HCEC 1CT (cell line): Measurements from ENCODE around the gene RASD2.

Source experiments
- DNase-seq: peaks from one replicate; pipeline ENCODE4 v3.0.0-alpha.2; 2017

Gene RASD2

DNA sequence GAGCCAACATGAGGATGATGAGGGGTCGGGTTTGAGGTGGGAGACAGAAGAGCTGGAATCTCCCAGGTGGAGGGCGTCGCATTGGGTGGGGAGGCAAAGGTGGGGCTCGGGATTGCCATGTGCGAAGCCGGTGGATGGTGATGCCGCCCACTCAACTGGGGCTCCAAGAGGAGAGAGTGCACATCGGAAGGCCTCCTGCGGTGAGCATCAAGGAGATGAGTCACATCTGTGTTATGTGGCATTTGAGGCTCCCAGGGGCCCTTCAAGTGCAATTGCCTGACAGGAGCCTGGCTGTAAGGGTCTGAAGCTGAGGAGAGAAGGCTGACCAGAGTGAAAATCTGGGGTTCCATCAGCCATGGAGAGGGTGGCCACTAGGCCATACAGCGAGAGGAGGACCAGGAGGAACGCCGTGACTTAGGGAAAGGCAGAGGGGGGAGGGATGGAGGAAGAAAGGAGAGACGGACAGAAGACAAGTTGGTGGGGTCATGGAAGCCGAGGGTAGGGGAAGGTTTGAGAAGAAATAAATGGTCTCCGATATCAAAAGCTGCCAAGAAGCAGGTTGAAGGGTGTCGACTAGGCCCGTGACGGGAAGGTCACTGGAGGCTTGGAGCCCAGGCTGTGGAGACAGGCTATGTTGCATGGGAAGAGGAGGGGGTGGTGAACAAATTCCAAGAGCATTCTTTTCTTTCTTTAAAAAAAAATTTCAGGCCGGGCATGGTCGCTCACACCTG, 21.3 kb downstream of the RASD2 start:
- DNase-seq: peak; percentile 78

DNA sequence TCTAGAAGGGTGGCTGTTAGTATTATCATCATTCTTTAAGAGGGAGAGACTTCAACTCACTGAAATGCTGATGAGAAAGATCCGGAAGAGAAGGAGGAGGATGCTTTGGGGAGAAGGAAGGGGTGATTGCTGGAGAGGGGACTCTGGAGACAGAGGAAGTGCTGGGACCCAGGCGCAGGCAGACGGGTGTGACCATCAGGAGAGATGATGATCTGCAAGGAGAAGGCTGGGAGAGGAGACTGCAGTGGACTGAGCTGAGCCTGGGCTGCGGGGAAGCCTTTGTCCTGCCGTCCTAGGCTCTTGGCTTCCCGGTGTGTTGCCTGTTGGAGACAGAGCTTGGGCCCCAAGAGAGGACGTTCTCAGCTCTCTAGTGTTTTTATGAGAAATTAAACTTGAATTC, 22.6 kb downstream of the RASD2 start:
- DNase-seq: no peak

DNA sequence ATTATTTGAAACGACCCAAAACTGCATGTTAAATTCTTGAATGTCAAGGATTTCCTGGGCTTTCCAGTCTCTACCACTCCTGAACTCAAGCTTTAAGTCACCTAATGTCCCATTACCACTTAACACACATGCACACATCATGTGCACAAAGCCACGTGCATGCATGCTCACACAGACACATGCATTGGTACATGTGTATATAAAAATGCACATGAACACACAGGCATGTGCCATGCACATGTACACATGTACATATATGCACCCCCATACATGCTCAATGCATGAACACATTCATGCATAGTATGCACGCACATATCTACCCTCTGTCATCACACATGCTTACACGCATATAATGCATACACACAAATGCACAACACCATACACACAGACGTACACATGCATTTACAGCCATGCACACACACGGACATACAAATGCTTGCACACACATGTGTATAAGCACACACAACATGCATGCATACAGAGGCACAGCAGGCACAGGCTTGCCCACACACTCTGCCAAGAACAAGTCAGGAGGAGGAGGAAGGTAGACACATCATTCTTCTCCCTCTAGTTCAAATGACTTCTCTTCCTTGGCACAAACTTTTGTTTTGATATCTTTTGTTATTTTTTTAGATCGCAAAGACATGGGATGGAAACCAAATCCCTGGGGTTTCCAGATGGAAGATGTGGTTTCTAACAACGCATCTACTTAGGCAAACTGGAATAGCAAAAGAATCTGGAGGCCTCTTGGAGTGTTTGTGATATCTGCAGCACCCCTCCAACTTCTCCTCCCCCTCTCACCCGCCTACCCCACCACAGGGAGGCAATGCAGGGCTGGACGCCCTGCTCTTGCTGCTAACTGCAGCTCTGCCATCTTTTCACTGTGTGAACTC, 24.6 kb downstream of the RASD2 start:
- no peak for DNase-seq

GRCh38 chr22:35567351-35568141, 26.9 kb downstream of the RASD2 start:
- DNase-seq: no peak

GRCh38 chr22:35568751-35569739, 28.4 kb downstream of the RASD2 start:
- DNase-seq: peak; percentile 47

GRCh38 chr22:35569916-35570315, 29.3 kb downstream of the RASD2 start:
- no peak for DNase-seq

GRCh38 chr22:35570686-35571194, 30.1 kb downstream of the RASD2 start:
- no peak for DNase-seq

DNA sequence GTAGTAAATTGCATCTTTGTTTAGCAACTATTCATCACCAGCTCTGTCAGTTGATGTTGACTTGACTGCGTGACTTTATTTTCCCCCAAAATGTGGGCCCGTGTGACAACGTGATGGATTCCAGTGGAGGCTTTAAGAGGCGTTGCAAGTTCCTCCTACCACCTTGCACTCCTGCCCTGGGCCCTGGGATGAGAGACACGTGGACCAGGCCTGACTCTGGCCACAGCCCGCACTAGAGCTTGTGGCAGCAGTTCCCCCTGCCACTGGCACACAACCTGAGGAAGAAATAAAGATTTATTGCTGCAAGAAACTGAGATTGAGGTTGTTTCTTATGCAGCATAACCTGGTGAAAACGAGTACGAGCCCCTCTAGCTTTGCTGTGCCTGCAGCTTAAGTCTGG, 31.9 kb downstream of the RASD2 start:
- DNase-seq: no peak

- no peak for DNase-seq
These were observed 34.6 kb downstream of the RASD2 start for GRCh38 chr22:35575116-35575748.

- no peak for DNase-seq
These were observed 36.0 kb downstream of the RASD2 start for GRCh38 chr22:35576671-35577070.

DNA sequence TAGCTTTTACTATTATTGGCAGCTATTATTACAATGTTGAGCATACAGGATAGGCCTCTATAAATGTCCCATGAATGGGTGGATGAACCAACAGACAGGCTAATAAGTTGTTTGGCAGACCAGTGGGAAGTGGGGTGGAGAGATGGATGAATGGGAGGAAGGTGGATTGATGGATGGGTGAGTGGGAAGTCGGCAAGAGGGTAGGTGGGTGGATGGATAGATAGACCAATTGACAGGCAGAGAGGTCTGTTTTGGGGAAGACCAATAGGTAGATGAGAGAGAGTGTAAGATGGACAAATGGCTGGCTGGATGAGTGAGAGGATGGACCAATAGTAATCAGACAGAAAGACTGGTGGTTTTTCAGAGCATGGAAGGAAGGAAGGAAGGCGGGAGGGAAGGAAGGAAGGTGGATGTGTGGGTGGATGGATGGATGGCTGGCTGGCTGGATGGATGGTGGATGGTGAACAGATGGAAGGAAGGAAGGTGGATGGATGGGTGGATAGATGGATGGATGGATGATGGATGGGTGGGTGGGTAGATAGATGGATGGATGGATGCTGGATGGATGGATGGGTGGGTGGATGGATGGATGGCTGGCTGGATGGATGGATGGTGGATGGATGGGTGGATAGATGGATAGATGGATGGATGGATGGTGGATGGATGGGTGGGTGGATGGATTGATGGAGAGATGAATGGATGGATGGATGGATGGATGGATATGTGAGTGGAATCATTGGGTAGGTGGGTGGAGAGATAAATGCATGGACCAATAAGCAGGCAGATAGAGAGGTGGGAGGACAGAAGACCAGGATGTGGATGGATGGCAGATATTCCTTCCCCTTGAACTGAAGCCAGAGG, 37.4 kb downstream of the RASD2 start:
- no peak for DNase-seq

GRCh38 chr22:35578836-35579575, 38.4 kb downstream of the RASD2 start:
- DNase-seq: no peak

GRCh38 chr22:35580351-35581022, 39.9 kb downstream of the RASD2 start:
- DNase-seq: no peak

- no peak for DNase-seq
These were observed 40.4 kb downstream of the RASD2 start for GRCh38 chr22:35581023-35581413.

DNA sequence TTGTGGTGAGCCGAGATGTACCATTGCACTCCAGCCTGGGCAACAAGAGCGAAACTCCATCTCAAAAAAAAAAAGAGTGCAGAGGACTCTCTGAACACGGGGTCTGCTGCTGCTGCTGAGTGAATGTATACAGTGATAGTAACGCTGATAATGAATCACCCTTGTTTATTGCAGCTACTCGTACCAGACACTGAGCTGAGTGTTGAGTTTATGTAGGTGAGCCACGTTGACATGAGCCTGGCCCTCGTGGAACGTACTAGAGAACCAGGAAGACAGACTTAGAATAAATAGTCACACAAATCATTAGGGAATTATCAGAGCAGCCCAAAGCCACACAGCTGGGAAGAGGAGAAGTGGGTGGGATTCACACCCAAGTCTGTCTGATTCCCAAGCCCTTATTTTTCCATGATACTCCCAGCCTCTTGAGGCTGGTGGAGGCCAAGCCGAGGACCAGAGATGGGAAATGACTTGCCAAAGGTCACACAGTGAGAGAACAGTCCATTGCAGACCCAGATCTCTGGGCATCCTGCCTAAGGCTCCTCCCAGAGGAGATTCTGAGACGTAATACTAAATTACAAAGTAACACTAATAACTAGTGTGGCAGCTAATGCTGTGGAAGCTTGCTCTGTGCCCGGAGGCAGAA, 41.7 kb downstream of the RASD2 start:
- no peak for DNase-seq

GRCh38 chr22:35582861-35583670, 42.4 kb downstream of the RASD2 start:
- DNase-seq: peak; percentile 48

GRCh38 chr22:35586771-35587170, 46.1 kb downstream of the RASD2 start:
- no peak for DNase-seq

DNA sequence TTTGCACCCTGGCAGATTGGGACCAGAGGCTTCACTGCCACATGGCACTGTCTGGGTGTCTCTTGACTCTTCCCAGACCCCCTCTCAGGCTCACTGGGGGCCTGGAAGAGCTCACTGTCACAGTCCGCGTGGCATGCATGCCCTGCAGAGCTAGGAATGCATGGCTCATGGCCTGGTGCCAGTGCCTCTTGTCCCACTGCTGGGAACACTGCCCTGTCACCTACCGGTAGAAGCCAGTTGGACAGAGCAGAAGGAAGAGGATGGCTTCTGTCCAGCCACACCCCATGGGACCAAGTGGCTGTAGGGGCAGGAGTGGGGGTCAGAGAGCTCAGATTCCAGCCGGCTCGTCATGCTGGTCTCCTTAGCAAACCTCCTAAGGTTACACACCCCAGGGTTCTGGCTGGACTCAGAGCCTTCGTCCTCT, 46.8 kb downstream of the RASD2 start:
- no peak for DNase-seq
